ENCODE data around the gene MUC5AC. TPM values are rescaled to one million over a fixed set of nuclear protein-coding genes. Genes with fewer than 3 reads are reported as not detected.

MUC5AC gene
- total RNA-seq, 1 donor from 2014 or later: not detected

DNA sequence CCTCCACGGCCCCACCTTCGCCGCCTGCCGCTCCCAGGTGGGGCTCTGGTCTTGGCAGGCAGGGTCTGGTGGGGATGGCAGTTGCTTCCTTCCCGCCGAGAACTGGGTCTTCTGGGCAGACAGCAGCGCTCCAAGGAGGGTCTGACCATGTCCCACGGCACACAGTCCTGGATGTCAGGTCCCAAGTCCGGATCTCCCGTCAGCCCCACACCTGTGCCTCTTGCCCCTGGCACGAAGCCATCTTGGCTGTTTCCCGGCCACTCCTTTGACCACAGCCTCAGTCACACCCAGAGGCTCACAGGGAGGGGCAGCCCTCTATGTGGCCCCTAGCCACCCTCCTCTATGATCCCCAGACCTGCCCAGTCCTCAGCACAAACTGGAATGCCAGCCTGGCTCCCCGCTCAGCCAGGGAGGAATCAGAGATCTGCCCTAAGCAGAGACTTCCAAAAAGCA is 79.4 kb downstream of the MUC5AC start:
- no peak overlapping the region for H3K27ac ChIP-seq
- intact Hi-C loops (cut with DNase I): no loop called here
- no peaks in the 10 kb centered on the region for H3K36me3 ChIP-seq
- no peak for DNase-seq (ENCODE audit: extremely low spot score in 2 of 2)
- H3K4me3 ChIP-seq: no peak overlapping the region
- H3K9me3 ChIP-seq: no peaks in the 10 kb centered on the region
- H3K4me1 ChIP-seq: no peaks in the 10 kb centered on the region
- H3K27me3 ChIP-seq: no peaks in the 10 kb centered on the region
- TF ChIP-seq, protein P1, sequence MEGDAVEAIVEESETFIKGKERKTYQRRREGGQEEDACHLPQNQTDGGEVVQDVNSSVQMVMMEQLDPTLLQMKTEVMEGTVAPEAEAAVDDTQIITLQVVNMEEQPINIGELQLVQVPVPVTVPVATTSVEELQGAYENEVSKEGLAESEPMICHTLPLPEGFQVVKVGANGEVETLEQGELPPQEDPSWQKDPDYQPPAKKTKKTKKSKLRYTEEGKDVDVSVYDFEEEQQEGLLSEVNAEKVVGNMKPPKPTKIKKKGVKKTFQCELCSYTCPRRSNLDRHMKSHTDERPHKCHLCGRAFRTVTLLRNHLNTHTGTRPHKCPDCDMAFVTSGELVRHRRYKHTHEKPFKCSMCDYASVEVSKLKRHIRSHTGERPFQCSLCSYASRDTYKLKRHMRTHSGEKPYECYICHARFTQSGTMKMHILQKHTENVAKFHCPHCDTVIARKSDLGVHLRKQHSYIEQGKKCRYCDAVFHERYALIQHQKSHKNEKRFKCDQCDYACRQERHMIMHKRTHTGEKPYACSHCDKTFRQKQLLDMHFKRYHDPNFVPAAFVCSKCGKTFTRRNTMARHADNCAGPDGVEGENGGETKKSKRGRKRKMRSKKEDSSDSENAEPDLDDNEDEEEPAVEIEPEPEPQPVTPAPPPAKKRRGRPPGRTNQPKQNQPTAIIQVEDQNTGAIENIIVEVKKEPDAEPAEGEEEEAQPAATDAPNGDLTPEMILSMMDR (IDR thresholded peaks at IDR 0.05): no peak
- TF ChIP-seq POLR2A (IDR thresholded peaks at IDR 0.05): no peak
- TF ChIP-seq POLR2AphosphoS5 (IDR thresholded peaks at IDR 0.05; ENCODE audit: insufficient read depth in 1 of 2, low read depth in 1 of 2): no peak

DNA sequence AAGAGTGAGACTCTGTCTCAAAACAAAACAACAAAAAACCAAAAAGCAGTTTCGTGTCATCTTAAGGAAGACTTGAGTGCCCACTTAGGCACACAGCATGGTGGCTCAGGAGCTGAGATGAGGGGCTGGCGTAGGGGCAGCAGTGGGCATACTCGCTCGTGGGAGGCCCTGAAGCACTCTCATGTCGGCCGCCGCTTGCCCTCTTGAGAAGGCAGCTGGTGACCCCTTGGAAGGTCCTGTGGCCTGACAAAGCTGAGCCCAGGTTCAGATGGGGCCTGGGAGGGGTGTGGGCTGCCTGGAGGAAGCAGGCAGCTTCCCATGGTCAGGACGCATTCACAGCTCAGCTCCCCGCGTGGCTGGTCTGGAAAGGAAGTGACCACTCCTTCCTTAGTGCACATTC is 80.1 kb downstream of the MUC5AC start:
- H3K9me3 ChIP-seq: no peaks in the 10 kb centered on the region
- DNase-seq (ENCODE audit: extremely low spot score in 2 of 2): no peak
- H3K27ac ChIP-seq: no peak overlapping the region
- intact Hi-C loops (cut with DNase I): no loop called here
- TF ChIP-seq, protein P1 (IDR thresholded peaks at IDR 0.05): no peak
- TF ChIP-seq POLR2AphosphoS5 (IDR thresholded peaks at IDR 0.05; ENCODE audit: insufficient read depth in 1 of 2, low read depth in 1 of 2) (no peak), POLR2A (IDR thresholded peaks at IDR 0.05) (no peak)
- no peak overlapping the region for H3K4me3 ChIP-seq
- H3K27me3 ChIP-seq: no peaks in the 10 kb centered on the region
- no peaks in the 10 kb centered on the region for H3K4me1 ChIP-seq
- no peaks in the 10 kb centered on the region for H3K36me3 ChIP-seq

DNA sequence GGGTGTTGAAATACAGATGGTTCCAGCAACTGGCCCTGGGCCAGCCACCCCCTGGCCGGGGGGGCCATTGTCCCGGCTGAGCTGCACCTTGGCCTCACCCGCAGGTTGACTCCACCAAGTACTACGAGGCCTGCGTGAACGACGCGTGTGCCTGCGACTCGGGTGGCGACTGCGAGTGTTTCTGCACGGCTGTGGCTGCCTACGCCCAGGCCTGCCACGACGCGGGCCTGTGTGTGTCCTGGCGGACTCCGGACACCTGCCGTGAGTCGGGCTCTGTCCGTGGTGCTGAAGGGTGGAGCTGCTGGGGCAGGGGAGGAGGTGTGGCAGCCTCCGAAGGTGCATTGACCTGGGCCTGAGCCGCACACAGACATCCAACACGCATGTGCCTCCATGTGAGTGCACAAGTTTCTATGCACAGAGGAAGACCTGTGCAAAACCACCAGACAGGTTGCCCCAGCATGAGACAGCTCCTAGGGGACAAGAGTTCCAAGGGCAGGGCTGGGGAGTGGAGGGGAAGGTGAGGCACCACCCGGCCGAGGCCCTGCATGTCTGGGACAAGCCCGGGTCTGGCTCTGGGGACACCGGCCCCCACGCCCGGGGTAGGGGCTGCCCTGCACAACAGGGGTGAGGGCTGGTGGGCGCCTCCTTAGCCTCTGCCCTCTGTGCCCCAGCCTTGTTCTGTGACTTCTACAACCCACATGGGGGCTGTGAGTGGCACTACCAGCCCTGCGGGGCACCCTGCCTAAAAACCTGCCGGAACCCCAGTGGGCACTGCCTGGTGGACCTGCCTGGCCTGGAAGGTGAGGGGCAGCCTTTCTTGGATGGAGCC is 81.2 kb downstream of the MUC5AC start:
- Histone ChIP-seq H3K9me3 (no peaks in the 10 kb centered on the region), H3K4me3 (no peak overlapping the region), H3K27ac (no peak overlapping the region), H3K36me3 (no peaks in the 10 kb centered on the region), H3K27me3 (no peaks in the 10 kb centered on the region), H3K4me1 (no peaks in the 10 kb centered on the region)
- no peak for TF ChIP-seq POLR2A (IDR thresholded peaks at IDR 0.05)
- TF ChIP-seq, protein P1 (IDR thresholded peaks at IDR 0.05): no peak
- no peak for TF ChIP-seq POLR2AphosphoS5 (IDR thresholded peaks at IDR 0.05; ENCODE audit: insufficient read depth in 1 of 2, low read depth in 1 of 2)
- DNase-seq (ENCODE audit: extremely low spot score in 2 of 2): no peak
- intact Hi-C loops (cut with DNase I): no loop called here

GRCh38 chr11:1239596-1240205 is 81.9 kb downstream of the MUC5AC start:
- TF ChIP-seq, protein P1 (IDR thresholded peaks at IDR 0.05): no peak
- TF ChIP-seq POLR2A (IDR thresholded peaks at IDR 0.05) (no peak), POLR2AphosphoS5 (IDR thresholded peaks at IDR 0.05; ENCODE audit: insufficient read depth in 1 of 2, low read depth in 1 of 2) (no peak)
- no peak for DNase-seq (ENCODE audit: extremely low spot score in 2 of 2)
- Histone ChIP-seq H3K27ac (no peak overlapping the region), H3K27me3 (no peaks in the 10 kb centered on the region), H3K4me3 (no peak overlapping the region), H3K4me1 (no peaks in the 10 kb centered on the region), H3K9me3 (no peaks in the 10 kb centered on the region), H3K36me3 (no peaks in the 10 kb centered on the region)
- intact Hi-C loops (cut with DNase I): no loop called here

GRCh38 chr11:1240771-1241170 is 83.0 kb downstream of the MUC5AC start:
- H3K36me3 ChIP-seq: no peaks in the 10 kb centered on the region
- no peak overlapping the region for H3K4me3 ChIP-seq
- H3K4me1 ChIP-seq: no peaks in the 10 kb centered on the region
- DNase-seq (ENCODE audit: extremely low spot score in 2 of 2): no peak
- no peaks in the 10 kb centered on the region for H3K9me3 ChIP-seq
- no peak overlapping the region for H3K27ac ChIP-seq
- no peak for TF ChIP-seq POLR2AphosphoS5 (IDR thresholded peaks at IDR 0.05; ENCODE audit: insufficient read depth in 1 of 2, low read depth in 1 of 2)
- TF ChIP-seq, protein P1 (IDR thresholded peaks at IDR 0.05): no peak
- TF ChIP-seq POLR2A (IDR thresholded peaks at IDR 0.05): no peak
- no peaks in the 10 kb centered on the region for H3K27me3 ChIP-seq
- intact Hi-C loops (cut with DNase I): no loop called here
